Measurements from ENCODE around the gene USPL1. TPM values are rescaled to one million over a fixed set of nuclear protein-coding genes. Genes with fewer than 3 reads are reported as not detected.
A peak's percentile ranks its signal among the peaks of the same experiment; 100 is the strongest.

USPL1 gene
- total RNA-seq, 1 experiment from 2014 or later, result 6.0 TPM

GRCh38 chr13:30618186-30618929, 638 bp downstream of the USPL1 start:
- H4K20me1 ChIP-seq (ENCODE audit: low read length), result peaks cover 12% of the 10 kb centered on the region; the same call in 1 of the 2 replicates
- TF ChIP-seq EZH2phosphoT487 (IDR thresholded peaks at IDR 0.05; ENCODE audit: borderline replicate concordance, low read length) (no peak), EZH2 (IDR thresholded peaks at IDR 0.05; ENCODE audit: low read length, unreplicated experiment) (no peak), CTCF (conservative IDR thresholded peaks at IDR 0.05; ENCODE audit: low read depth, low read length) (no peak)
- H3K9me3 ChIP-seq (ENCODE audit: low read length), result no peaks in the 10 kb centered on the region
- H3K79me2 ChIP-seq (ENCODE audit: low read length), result peaks cover 91% of the 10 kb centered on the region
- no peaks in the 10 kb centered on the region for H3K9me2 ChIP-seq (replicated peaks; ENCODE audit: low read length)
- peak overlapping the region; percentile 87 for H3K4me3 ChIP-seq (ENCODE audit: low read length)
- H3K27me3 ChIP-seq (ENCODE audit: low read length), result no peaks in the 10 kb centered on the region
- peaks cover 24% of the 10 kb centered on the region for H3K4me1 ChIP-seq (ENCODE audit: insufficient read depth, low read length)
- peaks cover 11% of the 10 kb centered on the region; the same call in 1 of the 2 replicates for H3K36me3 ChIP-seq (ENCODE audit: low read depth, low read length)
- CTCF ChIA-PET, result interaction anchor here (0.6 kb wide), 1 partner anchor 32 kb away, joined by 7 read pairs; no protein-coding TSS in a partner anchor
- H3K27ac ChIP-seq (ENCODE audit: low read length), result peak overlapping the region; percentile 72
- POLR2A ChIA-PET (ENCODE audit: unreplicated experiment), result no interaction called here
- peak overlapping the region; percentile 83 for H2AFZ ChIP-seq (ENCODE audit: low read length)
- H3K4me2 ChIP-seq (ENCODE audit: low read length), result peak overlapping the region; percentile 84
- DNase-seq (peak; percentile 10), ATAC-seq (0 out of 2 replicates have a peak, but pooled peaks have one; percentile 1)
- intact Hi-C loops (cut with micrococcal nuclease), result loop anchor here (5.0 kb wide), 1 partner anchor 46 kb away; no protein-coding TSS in a partner anchor
- H3K9ac ChIP-seq (ENCODE audit: low read length), result peak overlapping the region; percentile 90
- TSS peak; percentile 66 for BruUV-seq (replicated peaks)
- no peaks in the 10 kb centered on the region for H3F3A ChIP-seq (ENCODE audit: low read length, unreplicated experiment)

- Histone ChIP-seq H4K20me1 (ENCODE audit: low read length) (peaks cover 12% of the 10 kb centered on the region; the same call in 1 of the 2 replicates), H3K9me2 (replicated peaks; ENCODE audit: low read length) (no peaks in the 10 kb centered on the region), H3K9me3 (ENCODE audit: low read length) (no peaks in the 10 kb centered on the region), H3K4me2 (ENCODE audit: low read length) (peak overlapping the region; percentile 84), H2AFZ (ENCODE audit: low read length) (no peak overlapping the region), H3K27ac (ENCODE audit: low read length) (no peak overlapping the region), H3K79me2 (ENCODE audit: low read length) (peaks cover 91% of the 10 kb centered on the region), H3K27me3 (ENCODE audit: low read length) (no peaks in the 10 kb centered on the region), H3K4me1 (ENCODE audit: insufficient read depth, low read length) (peaks cover 24% of the 10 kb centered on the region), H3F3A (ENCODE audit: low read length, unreplicated experiment) (no peaks in the 10 kb centered on the region), H3K9ac (ENCODE audit: low read length) (peak overlapping the region; percentile 90), H3K4me3 (ENCODE audit: low read length) (peak overlapping the region; percentile 87), H3K36me3 (ENCODE audit: low read depth, low read length) (peaks cover 14% of the 10 kb centered on the region)
- BruUV-seq (replicated peaks), result no TSS peak
- intact Hi-C loops (cut with micrococcal nuclease), result loop anchor here (5.0 kb wide), 1 partner anchor 47 kb away; no protein-coding TSS in a partner anchor
- DNase-seq, result no peak
- POLR2A ChIA-PET (ENCODE audit: unreplicated experiment), result no interaction called here
- no peak for ATAC-seq
- CTCF ChIA-PET, result interaction anchor here (0.6 kb wide), 1 partner anchor 33 kb away, joined by 7 read pairs; no protein-coding TSS in a partner anchor
- TF ChIP-seq EZH2 (IDR thresholded peaks at IDR 0.05; ENCODE audit: low read length, unreplicated experiment) (no peak), CTCF (conservative IDR thresholded peaks at IDR 0.05; ENCODE audit: low read depth, low read length) (no peak), EZH2phosphoT487 (IDR thresholded peaks at IDR 0.05; ENCODE audit: borderline replicate concordance, low read length) (no peak)
These were observed 1.2 kb downstream of the USPL1 start for GRCh38 chr13:30618930-30619279.
